ENCODE results near the gene KCNQ1. TPM values are rescaled to one million over a fixed set of nuclear protein-coding genes. Genes with fewer than 3 reads are reported as not detected.
A peak's percentile ranks its signal among the peaks of the same experiment; 100 is the strongest.

KCNQ1 gene
- total and polyA plus RNA-seq, 2 of the 13 experiments (the other 11 are each of a cell fraction or from before 2014, with no cell fraction given): 0.02 to 0.08 TPM

- BruUV-seq (replicated peaks): no TSS peak
- no peak for TF ChIP-seq HNRNPK (IDR thresholded peaks at IDR 0.05; ENCODE audit: low read depth, low read length, poor library complexity, severe bottlenecking)
- TF ChIP-seq GABPA (IDR thresholded peaks at IDR 0.05; ENCODE audit: low read depth, low read length): 0 out of 2 replicates have a peak, but pooled peaks have one; percentile 7
- no peak for TF ChIP-seq GABPA (CRISPR knock-in tag; IDR thresholded peaks at IDR 0.05; ENCODE audit: low read depth)
- no peak overlapping the region for H3K9ac ChIP-seq (ENCODE audit: insufficient read depth, low read depth, low read length)
- no peak overlapping the region for H3K4me3 ChIP-seq (replicated peaks in 1 of 3; ENCODE audit: insufficient read depth in 1 of 3, low read depth in 2 of 3, low read length in 3 of 3)
- FAIRE-seq: no peak
- H3K9me3 ChIP-seq (ENCODE audit: low read length): no peaks in the 10 kb centered on the region
- no peak for DNase-seq (ENCODE audit: low spot score)
- no peak overlapping the region for H3K4me2 ChIP-seq (ENCODE audit: low read depth, low read length)
- intact Hi-C loops (cut with micrococcal nuclease; ENCODE audit: unreplicated experiment): no loop called here
- no peaks in the 10 kb centered on the region for H4K20me1 ChIP-seq (ENCODE audit: insufficient read depth, low read length)
- no peaks in the 10 kb centered on the region for H3K79me2 ChIP-seq (ENCODE audit: insufficient read depth, low read length)
- H3K36me3 ChIP-seq (replicated peaks in 1 of 2; ENCODE audit: control insufficient read depth in 1 of 2, insufficient read depth in 2 of 2, low read length in 2 of 2): no peaks in the 10 kb centered on the region
- no peak overlapping the region for H3K27ac ChIP-seq (ENCODE audit: extremely low read length, insufficient read depth, low read length)
- H2AFZ ChIP-seq (ENCODE audit: low read length): no peak overlapping the region
- no peaks in the 10 kb centered on the region for H3K4me1 ChIP-seq (ENCODE audit: insufficient read depth, low read length)
- in situ Hi-C loops (cut with HindIII; ENCODE audit: extremely low pct_ligation_motif_present, low pct_unique_long_range_greater_than_20kb): loop anchor here (5.0 kb wide), 1 partner anchor 464 kb away; no protein-coding TSS in a partner anchor
- 28% methylated on average over 5 of the region's 22 CpGs for WGBS (ENCODE audit: low lambda C conversion rate)
- no peak for ATAC-seq
- ChIA-PET POLR2A (no interaction called here), CTCF (ENCODE audit: low intra/inter-chr PET ratio, low total read pairs) (no interaction called here)
- peaks cover 10 to 61% of the 10 kb centered on the region in 2 experiments; a peak in 4 of 5 replicates for H3K27me3 ChIP-seq (ENCODE audit: control insufficient read depth in 1 of 2, insufficient read depth in 2 of 2, low read length in 2 of 2)
Measured at GRCh38 chr11:2433106-2433925, 11.5 kb upstream of the KCNQ1 start.

- FAIRE-seq (no peak), DNase-seq (ENCODE audit: low spot score) (no peak), ATAC-seq (no peak)
- Histone ChIP-seq H3K9ac (ENCODE audit: insufficient read depth, low read depth, low read length) (no peak overlapping the region), H4K20me1 (ENCODE audit: insufficient read depth, low read length) (no peaks in the 10 kb centered on the region), H2AFZ (ENCODE audit: low read length) (no peak overlapping the region), H3K27ac (ENCODE audit: extremely low read length, insufficient read depth, low read length) (no peak overlapping the region), H3K9me3 (ENCODE audit: low read length) (no peaks in the 10 kb centered on the region), H3K36me3 (replicated peaks in 1 of 2; ENCODE audit: control insufficient read depth in 1 of 2, insufficient read depth in 2 of 2, low read length in 2 of 2) (no peaks in the 10 kb centered on the region), H3K4me2 (ENCODE audit: low read depth, low read length) (no peak overlapping the region), H3K79me2 (ENCODE audit: insufficient read depth, low read length) (no peaks in the 10 kb centered on the region), H3K27me3 (ENCODE audit: control insufficient read depth in 1 of 2, insufficient read depth in 2 of 2, low read length in 2 of 2) (peaks cover 10 to 62% of the 10 kb centered on the region in 2 experiments; a peak in 4 of 5 replicates), H3K4me1 (ENCODE audit: insufficient read depth, low read length) (no peaks in the 10 kb centered on the region), H3K4me3 (replicated peaks in 1 of 3; ENCODE audit: insufficient read depth in 1 of 3, low read depth in 2 of 3, low read length in 3 of 3) (no peak overlapping the region)
- ChIA-PET POLR2A (no interaction called here), CTCF (ENCODE audit: low intra/inter-chr PET ratio, low total read pairs) (no interaction called here)
- in situ Hi-C loops (cut with HindIII; ENCODE audit: extremely low pct_ligation_motif_present, low pct_unique_long_range_greater_than_20kb): loop anchor here (5.0 kb wide), 1 partner anchor 463 kb away; no protein-coding TSS in a partner anchor
- intact Hi-C loops (cut with micrococcal nuclease; ENCODE audit: unreplicated experiment): no loop called here
- BruUV-seq (replicated peaks): no TSS peak
- 29% methylated on average over 8 of the region's 8 CpGs for WGBS (ENCODE audit: low lambda C conversion rate)
- TF ChIP-seq NONO (IDR thresholded peaks at IDR 0.05) (0 out of 2 replicates have a peak, but pooled peaks have one; percentile 3), NONO (CRISPR knock-in tag; conservative IDR thresholded peaks at IDR 0.05) (no peak), ZNF546 (CRISPR knock-in tag; conservative IDR thresholded peaks at IDR 0.05) (no peak), ZBTB34 (CRISPR knock-in tag; IDR thresholded peaks at IDR 0.05) (no peak)
- TF ChIP-seq, protein P1, sequence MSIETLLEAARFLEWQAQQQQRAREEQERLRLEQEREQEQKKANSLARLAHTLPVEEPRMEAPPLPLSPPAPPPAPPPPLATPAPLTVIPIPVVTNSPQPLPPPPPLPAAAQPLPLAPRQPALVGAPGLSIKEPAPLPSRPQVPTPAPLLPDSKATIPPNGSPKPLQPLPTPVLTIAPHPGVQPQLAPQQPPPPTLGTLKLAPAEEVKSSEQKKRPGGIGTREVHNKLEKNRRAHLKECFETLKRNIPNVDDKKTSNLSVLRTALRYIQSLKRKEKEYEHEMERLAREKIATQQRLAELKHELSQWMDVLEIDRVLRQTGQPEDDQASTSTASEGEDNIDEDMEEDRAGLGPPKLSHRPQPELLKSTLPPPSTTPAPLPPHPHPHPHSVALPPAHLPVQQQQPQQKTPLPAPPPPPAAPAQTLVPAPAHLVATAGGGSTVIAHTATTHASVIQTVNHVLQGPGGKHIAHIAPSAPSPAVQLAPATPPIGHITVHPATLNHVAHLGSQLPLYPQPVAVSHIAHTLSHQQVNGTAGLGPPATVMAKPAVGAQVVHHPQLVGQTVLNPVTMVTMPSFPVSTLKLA (IDR thresholded peaks at IDR 0.05): peak; percentile 59
Measured at GRCh38 chr11:2434008-2434407, 10.8 kb upstream of the KCNQ1 start.

Data from HepG2 (cell line).